Renal cortex interstitium (tissue), 3 donors: Measurements from ENCODE around the gene RAPGEF3. TPM values are rescaled to one million over a fixed set of nuclear protein-coding genes. Genes with fewer than 3 reads are reported as not detected.

Experiments used
- polyA plus RNA-seq, 3 donors: library from polyadenylated mRNA; unstranded; fragments of 120-200 nt; gene quantifications; one replicate each; pipeline ENCODE4 v1.2.1, GENCODE V29; 2013; ENCODE audit not compliant: insufficient read length in 3 of 3

Gene RAPGEF3
- polyA plus RNA-seq, 3 donors, result 41.0 to 62.8 (median 58.4) TPM

Other genes starting within 250 kb of the RAPGEF3 start
- 10 to 100 TPM; 40.5 to 58.0 (median 40.8) TPM for gene RPAP3, start 52.9 kb downstream of the RAPGEF3 start, polyA plus RNA-seq
- under 1 TPM; 0.32 to 0.47 (median 0.34) TPM for gene ENDOU, start 33.4 kb downstream of the RAPGEF3 start, polyA plus RNA-seq
- 10 to 100 TPM; 41.9 to 51.3 (median 47.4) TPM for gene SLC48A1, start 14.4 kb upstream of the RAPGEF3 start, polyA plus RNA-seq
- gene HDAC7, start 61.0 kb upstream of the RAPGEF3 start, polyA plus RNA-seq, result 10 to 100 TPM; 69.0 to 88.9 (median 86.4) TPM
- gene VDR, start 146.1 kb upstream of the RAPGEF3 start, polyA plus RNA-seq, result 1 to 10 TPM; 3.1 to 4.8 (median 4.7) TPM
- gene TMEM106C, start 204.7 kb upstream of the RAPGEF3 start, polyA plus RNA-seq, result 100 to 1,000 TPM; 122 to 132 (median 128) TPM
- gene COL2A1, start 245.6 kb upstream of the RAPGEF3 start, polyA plus RNA-seq, result 10 to 100 TPM; 44.9 to 62.7 (median 46.4) TPM